ENCODE data around the gene AP1M1.
A peak's percentile ranks its signal among the peaks of the same experiment; 100 is the strongest.

AP1M1 gene

GRCh38 chr19:16184665-16185122 is 13.0 kb upstream of the AP1M1 start:
- no CpG with 5 or more reads among the region's 18 CpGs for WGBS, 2 donors (ENCODE audit: extremely low coverage in 2 of 2, insufficient read length in 2 of 2, insufficient replicate concordance in 1 of 2)

GRCh38 chr19:16185123-16185767 is 12.5 kb upstream of the AP1M1 start, which contains the start of gene FAM32A:
Gene FAM32A (plus strand): TSS chr19:16185410. CDS start chr19:16185443, 33 bp downstream.
- Histone ChIP-seq H3K4ac (ENCODE audit: low read length) (no peak within 1 kb of the TSS), H3K14ac (ENCODE audit: low read length) (no peak within 1 kb of the TSS), H4K8ac (ENCODE audit: low read depth, low read length) (peak within 1 kb of the TSS; percentile 52), H2BK12ac (ENCODE audit: low read length) (no peak within 1 kb of the TSS), H3K27me3 (ENCODE audit: control insufficient read depth in 3 of 3, insufficient read depth in 3 of 3, low read depth in 1 of 3, low read length in 3 of 3) (no peaks in the 10 kb centered on the region), H2AK5ac (ENCODE audit: low read depth, low read length) (peak within 1 kb of the TSS; percentile 6), H3K18ac (ENCODE audit: low read length) (peak within 1 kb of the TSS; percentile 17), H3K79me1 (ENCODE audit: low read depth, low read length) (peaks cover 6% of the 10 kb centered on the region), H2BK5ac (ENCODE audit: low read length) (no peak within 1 kb of the TSS), H2BK15ac (ENCODE audit: low read length) (no peak within 1 kb of the TSS), H3K4me1 (ENCODE audit: control insufficient read depth in 2 of 2, insufficient read depth in 1 of 2, low read depth in 1 of 2, low read length in 2 of 2) (no peaks in the 10 kb centered on the region), H3K4me2 (ENCODE audit: insufficient read depth, low read length, poor library complexity, severe bottlenecking) (peak within 1 kb of the TSS; percentile 65), H2AFZ (ENCODE audit: low read length) (peak within 1 kb of the TSS; percentile 84), H3K9me3 (replicated peaks in 1 of 2; ENCODE audit: control insufficient read depth in 2 of 2, insufficient read depth in 1 of 2, low read depth in 1 of 2, low read length in 2 of 2) (peaks cover 0 to 2% of the 10 kb centered on the region in 2 donors), H3K36me3 (replicated peaks in 1 of 2; ENCODE audit: control insufficient read depth in 2 of 2, insufficient read depth in 2 of 2, low read length in 2 of 2) (peaks cover 21 to 36% of the 10 kb centered on the region in 2 donors), H4K91ac (ENCODE audit: low read depth, low read length, poor library complexity) (no peak within 1 kb of the TSS), H3K23ac (ENCODE audit: low read depth, low read length, poor library complexity) (no peak within 1 kb of the TSS), H2BK120ac (ENCODE audit: low read depth, low read length) (no peak within 1 kb of the TSS), H3K4me3 (ENCODE audit: low read length in 2 of 2) (peak within 1 kb of the TSS; percentile 70 to 93), H3K27ac (replicated peaks; ENCODE audit: low read length) (peak within 1 kb of the TSS; percentile 43), H3K9ac (ENCODE audit: low read depth, low read length, poor library complexity) (peak within 1 kb of the TSS; percentile 34)
- no CpG with 5 or more reads among the region's 39 CpGs for WGBS, 2 donors (ENCODE audit: extremely low coverage in 2 of 2, insufficient read length in 2 of 2, insufficient replicate concordance in 1 of 2)
- DNase-seq (ENCODE audit: low spot score) = peak; percentile 97

More at GRCh38 chr19:16184665-16185122, 13.0 kb upstream of the AP1M1 start:
- peak overlapping the region; percentile 56 to 70 for H3K4me3 ChIP-seq (ENCODE audit: low read length in 2 of 2)
- peak overlapping the region; percentile 52 for H4K8ac ChIP-seq (ENCODE audit: low read depth, low read length)
- H2BK5ac ChIP-seq (ENCODE audit: low read length) = no peak overlapping the region
- H4K91ac ChIP-seq (ENCODE audit: low read depth, low read length, poor library complexity) = no peak overlapping the region
- no peak overlapping the region for H3K23ac ChIP-seq (ENCODE audit: low read depth, low read length, poor library complexity)
- no peaks in the 10 kb centered on the region for H3K4me1 ChIP-seq (ENCODE audit: control insufficient read depth in 2 of 2, insufficient read depth in 1 of 2, low read depth in 1 of 2, low read length in 2 of 2)
- no peak for DNase-seq (ENCODE audit: low spot score)
- H3K14ac ChIP-seq (ENCODE audit: low read length) = no peak overlapping the region
- H2BK12ac ChIP-seq (ENCODE audit: low read length) = no peak overlapping the region
- H2BK15ac ChIP-seq (ENCODE audit: low read length) = no peak overlapping the region
- no peaks in the 10 kb centered on the region for H3K27me3 ChIP-seq (ENCODE audit: control insufficient read depth in 3 of 3, insufficient read depth in 3 of 3, low read depth in 1 of 3, low read length in 3 of 3)
- H3K79me1 ChIP-seq (ENCODE audit: low read depth, low read length) = peaks cover 6% of the 10 kb centered on the region
- H3K36me3 ChIP-seq (replicated peaks in 1 of 2; ENCODE audit: control insufficient read depth in 2 of 2, insufficient read depth in 2 of 2, low read length in 2 of 2) = peaks cover 16 to 30% of the 10 kb centered on the region in 2 donors
- H2BK120ac ChIP-seq (ENCODE audit: low read depth, low read length) = no peak overlapping the region
- H3K9ac ChIP-seq (ENCODE audit: low read depth, low read length, poor library complexity) = no peak overlapping the region
- H3K18ac ChIP-seq (ENCODE audit: low read length) = no peak overlapping the region
- H3K4me2 ChIP-seq (ENCODE audit: insufficient read depth, low read length, poor library complexity, severe bottlenecking) = peak overlapping the region; percentile 58
- H3K4ac ChIP-seq (ENCODE audit: low read length) = no peak overlapping the region
- peak overlapping the region; percentile 84 for H2AFZ ChIP-seq (ENCODE audit: low read length)
- H3K27ac ChIP-seq (replicated peaks; ENCODE audit: low read length) = no peak overlapping the region
- no peak overlapping the region for H2AK5ac ChIP-seq (ENCODE audit: low read depth, low read length)
- no peaks in the 10 kb centered on the region for H3K9me3 ChIP-seq (replicated peaks in 1 of 2; ENCODE audit: control insufficient read depth in 2 of 2, insufficient read depth in 1 of 2, low read depth in 1 of 2, low read length in 2 of 2)

GRCh38 chr19:16185768-16186123 is 12.0 kb upstream of the AP1M1 start:
- Histone ChIP-seq H3K9me3 (replicated peaks in 1 of 2; ENCODE audit: control insufficient read depth in 2 of 2, insufficient read depth in 1 of 2, low read depth in 1 of 2, low read length in 2 of 2) (peaks cover 0 to 2% of the 10 kb centered on the region in 2 donors), H3K4ac (ENCODE audit: low read length) (no peak overlapping the region), H4K91ac (ENCODE audit: low read depth, low read length, poor library complexity) (no peak overlapping the region), H2BK12ac (ENCODE audit: low read length) (no peak overlapping the region), H3K18ac (ENCODE audit: low read length) (no peak overlapping the region), H2AFZ (ENCODE audit: low read length) (peak overlapping the region; percentile 80), H3K79me1 (ENCODE audit: low read depth, low read length) (peaks cover 6% of the 10 kb centered on the region), H2BK15ac (ENCODE audit: low read length) (no peak overlapping the region), H3K23ac (ENCODE audit: low read depth, low read length, poor library complexity) (no peak overlapping the region), H2BK120ac (ENCODE audit: low read depth, low read length) (no peak overlapping the region), H3K27ac (replicated peaks; ENCODE audit: low read length) (no peak overlapping the region), H4K8ac (ENCODE audit: low read depth, low read length) (no peak overlapping the region), H3K4me2 (ENCODE audit: insufficient read depth, low read length, poor library complexity, severe bottlenecking) (peak overlapping the region; percentile 65), H3K4me3 (ENCODE audit: low read length in 2 of 2) (peak overlapping the region; percentile 70 to 93), H3K14ac (ENCODE audit: low read length) (no peak overlapping the region), H3K4me1 (ENCODE audit: control insufficient read depth in 2 of 2, insufficient read depth in 1 of 2, low read depth in 1 of 2, low read length in 2 of 2) (no peaks in the 10 kb centered on the region), H3K27me3 (ENCODE audit: control insufficient read depth in 3 of 3, insufficient read depth in 3 of 3, low read depth in 1 of 3, low read length in 3 of 3) (no peaks in the 10 kb centered on the region), H2BK5ac (ENCODE audit: low read length) (no peak overlapping the region), H2AK5ac (ENCODE audit: low read depth, low read length) (peak overlapping the region; percentile 6), H3K36me3 (replicated peaks in 1 of 2; ENCODE audit: control insufficient read depth in 2 of 2, insufficient read depth in 2 of 2, low read length in 2 of 2) (peaks cover 26 to 41% of the 10 kb centered on the region in 2 donors), H3K9ac (ENCODE audit: low read depth, low read length, poor library complexity) (peak overlapping the region; percentile 34)
- no CpG with 5 or more reads among the region's 20 CpGs for WGBS, 2 donors (ENCODE audit: extremely low coverage in 2 of 2, insufficient read length in 2 of 2, insufficient replicate concordance in 1 of 2)
- DNase-seq (ENCODE audit: low spot score) = peak; percentile 46

- no peak overlapping the region for H3K23ac ChIP-seq (ENCODE audit: low read depth, low read length, poor library complexity)
- no CpG with 5 or more reads among the region's 3 CpGs for WGBS, 2 donors (ENCODE audit: extremely low coverage in 2 of 2, insufficient read length in 2 of 2, insufficient replicate concordance in 1 of 2)
- no peak overlapping the region for H2BK120ac ChIP-seq (ENCODE audit: low read depth, low read length)
- peaks cover 0 to 2% of the 10 kb centered on the region in 2 donors for H3K9me3 ChIP-seq (replicated peaks in 1 of 2; ENCODE audit: control insufficient read depth in 2 of 2, insufficient read depth in 1 of 2, low read depth in 1 of 2, low read length in 2 of 2)
- no peak overlapping the region for H2BK5ac ChIP-seq (ENCODE audit: low read length)
- peaks cover 7% of the 10 kb centered on the region for H3K79me1 ChIP-seq (ENCODE audit: low read depth, low read length)
- no peak overlapping the region for H2AK5ac ChIP-seq (ENCODE audit: low read depth, low read length)
- no peak overlapping the region for H3K18ac ChIP-seq (ENCODE audit: low read length)
- no peak for DNase-seq (ENCODE audit: low spot score)
- no peak overlapping the region for H2AFZ ChIP-seq (ENCODE audit: low read length)
- no peak overlapping the region for H3K9ac ChIP-seq (ENCODE audit: low read depth, low read length, poor library complexity)
- H3K14ac ChIP-seq (ENCODE audit: low read length) = no peak overlapping the region
- H3K36me3 ChIP-seq (replicated peaks in 1 of 2; ENCODE audit: control insufficient read depth in 2 of 2, insufficient read depth in 2 of 2, low read length in 2 of 2) = peaks cover 40 to 60% of the 10 kb centered on the region in 2 donors
- no peaks in the 10 kb centered on the region for H3K4me1 ChIP-seq (ENCODE audit: control insufficient read depth in 2 of 2, insufficient read depth in 1 of 2, low read depth in 1 of 2, low read length in 2 of 2)
- H3K4me3 ChIP-seq (ENCODE audit: low read length in 2 of 2) = no peak overlapping the region
- no peak overlapping the region for H3K4ac ChIP-seq (ENCODE audit: low read length)
- H4K91ac ChIP-seq (ENCODE audit: low read depth, low read length, poor library complexity) = no peak overlapping the region
- no peak overlapping the region for H3K27ac ChIP-seq (replicated peaks; ENCODE audit: low read length)
- no peak overlapping the region for H4K8ac ChIP-seq (ENCODE audit: low read depth, low read length)
- no peak overlapping the region for H2BK15ac ChIP-seq (ENCODE audit: low read length)
- H3K4me2 ChIP-seq (ENCODE audit: insufficient read depth, low read length, poor library complexity, severe bottlenecking) = no peak overlapping the region
- H2BK12ac ChIP-seq (ENCODE audit: low read length) = no peak overlapping the region
- no peaks in the 10 kb centered on the region for H3K27me3 ChIP-seq (ENCODE audit: control insufficient read depth in 3 of 3, insufficient read depth in 3 of 3, low read depth in 1 of 3, low read length in 3 of 3)
Measured at GRCh38 chr19:16188521-16188920, 9.2 kb upstream of the AP1M1 start.

Data from neuronal stem cell (in vitro differentiated cells).